A673 (cell line): ENCODE results near the gene PRRT1. TPM values are rescaled to one million over a fixed set of nuclear protein-coding genes. Genes with fewer than 3 reads are reported as not detected.

Experiments used
- BruUV-seq: library from RNA; stranded (reverse); fragments of 400-500 nt; replicated peaks from 2 replicates; lab custom pipeline; 2021; lab: Mats Ljungman, UMichigan
- CTCF ChIA-PET: fragments of 300-600 bp; sonication (Branson Sonifier 250); formaldehyde crosslinking; loops from one replicate; lab custom pipeline; 2022; ENCODE audit warnings: antibody characterized with exemption; lab: Charles Lee
- POLR2A ChIA-PET: fragments of 300-600 bp; sonication (Branson Sonifier 250); formaldehyde crosslinking; loops from one replicate; lab custom pipeline; 2022; ENCODE audit warnings: antibody characterized with exemption; ENCODE audit not compliant: low non-redundant PET; lab: Charles Lee
- DNase-seq: peaks from one replicate; pipeline ENCODE4 v3.0.0-alpha.2; 2015; ENCODE audit warnings: low spot score
- H3K27ac ChIP-seq: fragments of 200-600 bp; sonication (generic); 2 replicates; pipeline ENCODE4 v1.5.1; 2016; ENCODE audit warnings: mixed run types, low read depth, mild to moderate bottlenecking, mixed read lengths, antibody characterized with exemption, low read length; ENCODE audit not compliant: poor library complexity, severe bottlenecking
- H3K27me3 ChIP-seq: fragments of 200-600 bp; sonication (generic); replicated peaks from 2 replicates; pipeline ENCODE4 v1.6.1; 2017; ENCODE audit warnings: mixed run types, low read depth, mild to moderate bottlenecking, mixed read lengths, antibody characterized with exemption, low read length; ENCODE audit not compliant: insufficient read depth, poor library complexity
- H3K36me3 ChIP-seq: fragments of 200-600 bp; sonication (generic); 2 replicates; pipeline ENCODE4 v1.6.1; 2016; ENCODE audit warnings: mixed run types, mild to moderate bottlenecking, mixed read lengths, antibody characterized with exemption, low read length; ENCODE audit not compliant: insufficient read depth, poor library complexity, severe bottlenecking
- H3K4me1 ChIP-seq: fragments of 200-600 bp; sonication (generic); 2 replicates; pipeline ENCODE4 v1.6.1; 2017; ENCODE audit warnings: mixed run types, mild to moderate bottlenecking, mixed read lengths, antibody characterized with exemption, low read length; ENCODE audit not compliant: insufficient read depth, poor library complexity, severe bottlenecking
- H3K4me3 ChIP-seq: fragments of 200-600 bp; sonication (generic); 2 replicates; pipeline ENCODE4 v1.5.1; 2016; ENCODE audit warnings: low read depth, mixed run types, mild to moderate bottlenecking, mixed read lengths, low read length; ENCODE audit not compliant: poor library complexity, severe bottlenecking
- H3K9me3 ChIP-seq: fragments of 200-600 bp; sonication (generic); 2 replicates; pipeline ENCODE4 v1.6.1; 2016; ENCODE audit warnings: mixed run types, low read depth, mild to moderate bottlenecking, mixed read lengths, antibody characterized with exemption, low read length; ENCODE audit not compliant: poor library complexity, severe bottlenecking
- EZH2 ChIP-seq: fragments of 200-600 bp; sonication (generic); IDR thresholded peaks from 2 replicates; pipeline ENCODE4 v1.6.1; 2017; ENCODE audit warnings: borderline replicate concordance, low read depth, mild to moderate bottlenecking, mixed read lengths, antibody characterized with exemption, low read length; ENCODE audit not compliant: poor library complexity, severe bottlenecking
- intact Hi-C: fragments of 100-400 bp; cut with micrococcal nuclease; formaldehyde crosslinking; loops from one replicate; pipeline ENCODE4 v1.10.0; 2022; ENCODE audit not compliant: unreplicated experiment
- total RNA-seq: library from RNA; stranded (reverse); gene quantifications from 2 replicates; pipeline ENCODE4 v1.2.3, GENCODE V29; 2021
- TF ChIP-seq, protein P1 (sequence below): fragments of 300-800, 200-600 bp; sonication (generic); conservative IDR thresholded peaks from 2 replicates; pipeline ENCODE4 v1.5.1; 2017; ENCODE audit warnings: low read depth, mild to moderate bottlenecking, antibody characterized with exemption, low read length, moderate library complexity, mixed read lengths

PRRT1 gene
- total RNA-seq, 1 experiment from 2014 or later, result 4.5 TPM

DNA sequence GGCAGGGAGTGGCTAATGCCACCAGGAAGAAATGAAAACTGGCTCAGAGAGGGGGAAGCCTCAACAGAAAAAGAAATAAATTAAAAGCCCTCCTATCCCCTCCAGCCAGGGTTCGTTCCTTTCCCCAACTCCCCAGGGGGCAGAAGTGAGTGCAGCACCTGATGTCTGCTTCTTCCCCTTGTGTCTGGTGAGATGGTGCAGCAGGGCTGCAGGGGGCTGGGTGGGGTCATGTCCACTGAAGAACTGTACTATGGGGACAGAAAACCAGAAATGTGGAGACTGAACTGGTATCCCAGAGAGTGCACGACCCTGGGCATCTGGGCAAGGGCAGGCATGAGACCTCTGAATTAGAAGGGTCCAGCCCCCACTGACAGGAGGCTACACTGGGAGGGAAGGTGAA, 16.6 kb upstream of the PRRT1 start:
- H3K27ac ChIP-seq, result peak overlapping the region; percentile 16
- POLR2A ChIA-PET, result no interaction called here

DNA sequence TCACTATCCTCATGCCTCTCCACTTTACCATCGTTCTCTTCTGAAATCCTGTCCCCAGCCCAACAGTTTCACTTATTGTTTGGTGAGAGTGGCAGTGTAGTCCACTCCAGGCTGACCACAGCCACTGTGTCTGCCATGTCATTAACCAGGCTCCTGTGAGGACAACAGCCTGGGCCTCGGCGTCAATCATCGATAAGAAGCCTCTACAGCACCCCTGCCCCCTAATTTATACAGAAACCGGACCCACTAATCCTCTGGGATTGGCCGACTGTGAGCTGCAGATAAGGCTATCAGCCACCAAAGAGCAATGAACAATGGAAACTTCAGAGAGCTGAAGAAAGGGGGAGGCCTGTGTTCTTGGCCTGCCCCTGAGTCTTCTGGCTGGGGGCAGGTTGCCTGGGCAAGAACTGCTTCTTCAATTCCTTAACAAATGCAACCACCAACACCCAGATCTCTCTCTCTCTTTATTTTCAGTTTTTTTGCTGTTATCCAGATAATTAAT, 16.1 kb upstream of the PRRT1 start:
- Histone ChIP-seq H3K9me3 (no peaks in the 10 kb centered on the region), H3K27ac (peak overlapping the region; percentile 16), H3K4me1 (peaks cover 17% of the 10 kb centered on the region), H3K36me3 (peaks cover 47% of the 10 kb centered on the region), H3K4me3 (no peak overlapping the region), H3K27me3 (no peaks in the 10 kb centered on the region)
- BruUV-seq, result TSS peak; percentile 23
- TF ChIP-seq EZH2, result no peak
- TF ChIP-seq, protein P1, sequence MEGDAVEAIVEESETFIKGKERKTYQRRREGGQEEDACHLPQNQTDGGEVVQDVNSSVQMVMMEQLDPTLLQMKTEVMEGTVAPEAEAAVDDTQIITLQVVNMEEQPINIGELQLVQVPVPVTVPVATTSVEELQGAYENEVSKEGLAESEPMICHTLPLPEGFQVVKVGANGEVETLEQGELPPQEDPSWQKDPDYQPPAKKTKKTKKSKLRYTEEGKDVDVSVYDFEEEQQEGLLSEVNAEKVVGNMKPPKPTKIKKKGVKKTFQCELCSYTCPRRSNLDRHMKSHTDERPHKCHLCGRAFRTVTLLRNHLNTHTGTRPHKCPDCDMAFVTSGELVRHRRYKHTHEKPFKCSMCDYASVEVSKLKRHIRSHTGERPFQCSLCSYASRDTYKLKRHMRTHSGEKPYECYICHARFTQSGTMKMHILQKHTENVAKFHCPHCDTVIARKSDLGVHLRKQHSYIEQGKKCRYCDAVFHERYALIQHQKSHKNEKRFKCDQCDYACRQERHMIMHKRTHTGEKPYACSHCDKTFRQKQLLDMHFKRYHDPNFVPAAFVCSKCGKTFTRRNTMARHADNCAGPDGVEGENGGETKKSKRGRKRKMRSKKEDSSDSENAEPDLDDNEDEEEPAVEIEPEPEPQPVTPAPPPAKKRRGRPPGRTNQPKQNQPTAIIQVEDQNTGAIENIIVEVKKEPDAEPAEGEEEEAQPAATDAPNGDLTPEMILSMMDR, result no peak
- DNase-seq, result no peak
- intact Hi-C loops, result no loop called here
- CTCF ChIA-PET, result no interaction called here
- POLR2A ChIA-PET, result no interaction called here

More for the DNA sequence above, 16.6 kb upstream of the PRRT1 start:
- DNase-seq, result no peak
- Histone ChIP-seq H3K4me1 (peaks cover 14% of the 10 kb centered on the region), H3K4me3 (no peak overlapping the region), H3K36me3 (peaks cover 47% of the 10 kb centered on the region), H3K27me3 (no peaks in the 10 kb centered on the region), H3K9me3 (no peaks in the 10 kb centered on the region)
- no peak for TF ChIP-seq EZH2
- TF ChIP-seq, protein P1, result no peak
- intact Hi-C loops, result no loop called here
- CTCF ChIA-PET, result no interaction called here
- TSS peak; percentile 77 for BruUV-seq

DNA sequence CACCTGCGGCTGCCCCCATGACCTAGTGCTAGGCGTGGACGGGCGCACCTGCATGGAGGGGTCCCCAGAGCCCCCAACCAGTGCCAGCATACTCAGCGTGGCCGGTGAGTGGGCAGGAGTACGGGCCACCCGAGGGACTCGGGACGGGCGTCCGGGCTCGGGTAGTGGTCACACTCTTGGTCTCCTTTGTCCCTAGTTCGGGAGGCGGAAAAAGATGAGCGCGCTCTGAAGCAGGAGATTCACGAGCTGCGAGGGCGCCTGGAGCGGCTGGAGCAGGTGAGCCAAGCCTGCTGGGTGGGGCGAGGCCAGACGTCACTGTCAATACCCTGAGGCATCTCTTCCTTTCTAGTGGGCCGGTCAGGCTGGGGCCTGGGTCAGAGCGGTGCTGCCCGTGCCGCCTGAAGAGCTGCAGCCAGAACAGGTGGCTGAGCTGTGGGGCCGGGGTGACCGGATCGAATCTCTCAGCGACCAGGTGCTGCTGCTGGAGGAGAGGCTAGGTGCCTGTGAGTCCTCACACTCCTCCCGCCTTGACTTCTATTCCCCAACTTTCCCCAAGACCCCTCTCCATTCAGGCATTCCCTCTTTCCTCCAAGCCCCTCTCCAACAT, 15.5 kb upstream of the PRRT1 start:
- ChIA-PET POLR2A (interaction anchor here (0.5 kb wide), 1 partner anchor 63 kb away, joined by 12 read pairs; no protein-coding TSS in a partner anchor), CTCF (no interaction called here)
- no peaks in the 10 kb centered on the region for H3K9me3 ChIP-seq
- no peak overlapping the region for H3K4me3 ChIP-seq
- H3K27ac ChIP-seq, result no peak overlapping the region
- DNase-seq, result no peak
- H3K27me3 ChIP-seq, result no peaks in the 10 kb centered on the region
- peaks cover 17% of the 10 kb centered on the region for H3K4me1 ChIP-seq
- TF ChIP-seq, protein P1, result no peak
- no TSS peak for BruUV-seq
- H3K36me3 ChIP-seq, result peaks cover 47% of the 10 kb centered on the region
- intact Hi-C loops, result no loop called here
